H9 (cell line): ENCODE measurements around the gene SEMA7A. TPM values are rescaled to one million over a fixed set of nuclear protein-coding genes. Genes with fewer than 3 reads are reported as not detected.

Source experiments
- DNase-seq: peaks from one replicate; pipeline ENCODE4 v3.0.0-alpha.2; 2017
- H2AFZ ChIP-seq: one replicate; pipeline ENCODE4 v1.6.1; 2013; ENCODE audit warnings: mild to moderate bottlenecking, low read length, control low read depth, moderate library complexity
- H2AK5ac ChIP-seq: 2 replicates; pipeline ENCODE4 v1.6.1; 2013; ENCODE audit warnings: low read length, control low read depth, mixed read lengths; ENCODE audit not compliant: insufficient read length
- H2BK120ac ChIP-seq: one replicate; pipeline ENCODE4 v1.6.1; 2013; ENCODE audit warnings: low read depth, mild to moderate bottlenecking, low read length, control low read depth, inconsistent platforms; ENCODE audit not compliant: poor library complexity, severe bottlenecking
- H2BK12ac ChIP-seq: 2 replicates; pipeline ENCODE4 v1.6.1; 2013; ENCODE audit warnings: low read length, control low read depth, mixed read lengths, low read depth; ENCODE audit not compliant: insufficient read length
- H2BK15ac ChIP-seq: 2 replicates; pipeline ENCODE4 v1.6.1; 2013; ENCODE audit warnings: low read depth, low read length, control low read depth
- H2BK20ac ChIP-seq: one replicate; pipeline ENCODE4 v1.6.1; 2013; ENCODE audit warnings: low read depth, mild to moderate bottlenecking, low read length, control low read depth, inconsistent platforms; ENCODE audit not compliant: poor library complexity, severe bottlenecking
- H2BK5ac ChIP-seq: 2 replicates; pipeline ENCODE4 v1.6.1; 2013; ENCODE audit warnings: low read length, control low read depth, mixed read lengths; ENCODE audit not compliant: insufficient read length
- H3K14ac ChIP-seq: 2 replicates; pipeline ENCODE4 v1.6.1; 2013; ENCODE audit warnings: low read length, control low read depth; ENCODE audit not compliant: insufficient read depth
- H3K18ac ChIP-seq: 2 replicates; pipeline ENCODE4 v1.6.1; 2013; ENCODE audit warnings: low read depth, mild to moderate bottlenecking, mixed read lengths, low read length, control low read depth; ENCODE audit not compliant: insufficient read length
- H3K23ac ChIP-seq: 2 replicates; pipeline ENCODE4 v1.6.1; 2013; ENCODE audit warnings: low read length, control low read depth, mixed read lengths, low read depth; ENCODE audit not compliant: insufficient read length
- H3K23me2 ChIP-seq: 2 replicates; pipeline ENCODE4 v1.6.1; 2013; ENCODE audit warnings: low read depth, mild to moderate bottlenecking, mixed read lengths, low read length, control low read depth; ENCODE audit not compliant: insufficient read length, poor library complexity, severe bottlenecking
- H3K27ac ChIP-seq: 2 replicates; pipeline ENCODE4 v1.5.1; 2013; ENCODE audit warnings: low read length, control low read depth, mixed read lengths, low read depth; ENCODE audit not compliant: insufficient read length
- H3K27me3 ChIP-seq: 2 replicates; pipeline ENCODE4 v1.6.1; 2013; ENCODE audit warnings: low read length, control low read depth, inconsistent platforms; ENCODE audit not compliant: insufficient read depth
- H3K4ac ChIP-seq: 2 replicates; pipeline ENCODE4 v1.6.1; 2013; ENCODE audit warnings: low read depth, mild to moderate bottlenecking, control low read depth, inconsistent platforms, low read length, moderate library complexity
- H3K4me1 ChIP-seq: 2 replicates; pipeline ENCODE4 v1.6.1; 2013; ENCODE audit warnings: low read length, control low read depth, inconsistent platforms; ENCODE audit not compliant: insufficient read depth
- H3K4me2 ChIP-seq: 2 replicates; pipeline ENCODE4 v1.6.1; 2013; ENCODE audit warnings: low read length, control low read depth, mixed read lengths; ENCODE audit not compliant: insufficient read length, insufficient read depth
- H3K56ac ChIP-seq: 2 replicates; pipeline ENCODE4 v1.6.1; 2013; ENCODE audit warnings: low read depth, mild to moderate bottlenecking, mixed read lengths, low read length, control low read depth; ENCODE audit not compliant: insufficient read length
- H3K79me1 ChIP-seq: 2 replicates; pipeline ENCODE4 v1.6.1; 2013; ENCODE audit warnings: low read depth, mild to moderate bottlenecking, moderate library complexity, low read length, control low read depth, inconsistent platforms; ENCODE audit not compliant: insufficient read depth, poor library complexity, severe bottlenecking
- H3K79me2 ChIP-seq: 2 replicates; pipeline ENCODE4 v1.6.1; 2013; ENCODE audit warnings: low read length, control low read depth, inconsistent platforms; ENCODE audit not compliant: insufficient read depth
- H3K9ac ChIP-seq: 2 replicates; pipeline ENCODE4 v1.6.1; 2013; ENCODE audit warnings: low read length, control low read depth, mixed read lengths; ENCODE audit not compliant: insufficient read length; ENCODE audit errors: extremely low read depth
- H3K9me3 ChIP-seq: one replicate; pipeline ENCODE4 v1.6.1; 2013; ENCODE audit warnings: low read depth, low read length, inconsistent platforms; ENCODE audit not compliant: control insufficient read depth
- H3T11ph ChIP-seq: one replicate; pipeline ENCODE4 v1.6.1; 2013; ENCODE audit warnings: mild to moderate bottlenecking, low read length, control low read depth, inconsistent platforms
- H4K20me1 ChIP-seq: one replicate; pipeline ENCODE4 v1.6.1; 2013; ENCODE audit not compliant: control insufficient read depth, insufficient read length, insufficient read depth
- H4K5ac ChIP-seq: 2 replicates; pipeline ENCODE4 v1.6.1; 2013; ENCODE audit warnings: low read depth, mild to moderate bottlenecking, mixed read lengths, low read length, control low read depth; ENCODE audit not compliant: insufficient read length
- H4K8ac ChIP-seq: replicated peaks from 2 replicates; pipeline ENCODE4 v1.6.1; 2013; ENCODE audit warnings: low read length, control low read depth, mixed read lengths, low read depth; ENCODE audit not compliant: insufficient read length
- H4K91ac ChIP-seq: 2 replicates; pipeline ENCODE4 v1.6.1; 2013; ENCODE audit warnings: low read depth, mild to moderate bottlenecking, moderate library complexity, mixed read lengths, low read length, control low read depth; ENCODE audit not compliant: insufficient read length
- H3K27ac Mint-ChIP-seq, 3 experiments: 2 replicates in 2 of 3; 3 replicates in 1 of 3; pipeline ENCODE4 v1.8.0; 2020 to 2021; ENCODE audit warnings: mixed read lengths in 3 of 3, mild to moderate bottlenecking in 1 of 3, moderate library complexity in 1 of 3
- H3K27me3 Mint-ChIP-seq: 2 replicates; pipeline ENCODE4 v1.8.0; 2021; ENCODE audit warnings: low read depth, mild to moderate bottlenecking, moderate library complexity, mixed read lengths
- H3K36me3 Mint-ChIP-seq, 3 experiments: 2 replicates in 2 of 3; 3 replicates in 1 of 3; pipeline ENCODE4 v1.8.0; 2020 to 2021; ENCODE audit warnings: low read depth in 3 of 3, mixed read lengths in 3 of 3; ENCODE audit not compliant: insufficient read depth in 1 of 3
- H3K4me1 Mint-ChIP-seq, 2 experiments: 2 replicates each; pipeline ENCODE4 v1.8.0; 2020; ENCODE audit warnings: mixed read lengths in 2 of 2
- H3K4me3 Mint-ChIP-seq, 2 experiments: 2 replicates in 1 of 2; 3 replicates in 1 of 2; pipeline ENCODE4 v1.8.0; 2020 to 2021; ENCODE audit warnings: mild to moderate bottlenecking in 2 of 2, mixed read lengths in 2 of 2, moderate library complexity in 1 of 2
- H3K9me3 Mint-ChIP-seq, 2 experiments: 2 replicates in 1 of 2; 3 replicates in 1 of 2; pipeline ENCODE4 v1.8.0; 2020; ENCODE audit warnings: mild to moderate bottlenecking in 2 of 2, mixed read lengths in 2 of 2, moderate library complexity in 1 of 2
- WGBS: extraction: QIAGEN DNeasy Blood & Tissue Kit; methylation state at CpG from one replicate; pipeline ENCODE4 v1.1.7; 2013; ENCODE audit warnings: missing lambda C conversion rate, low lambda C conversion rate, mixed read lengths; ENCODE audit not compliant: insufficient read length; ENCODE audit errors: extremely low coverage; 5-methylcytosine and 5-hydroxymethylcytosine counted together
- total RNA-seq: library from RNA; stranded (reverse); gene quantifications from 2 replicates; pipeline ENCODE4 v1.2.1, GENCODE V29; 2021
- TF ChIP-seq, protein P1 (sequence below): fragments of 200-600 bp; sonication (generic); conservative IDR thresholded peaks from 3 replicates; pipeline ENCODE4 v1.8.0; 2021; ENCODE audit warnings: antibody characterized with exemption, mild to moderate bottlenecking

Gene SEMA7A
- total RNA-seq, 1 experiment from 2014 or later: 5.7 TPM

DNA sequence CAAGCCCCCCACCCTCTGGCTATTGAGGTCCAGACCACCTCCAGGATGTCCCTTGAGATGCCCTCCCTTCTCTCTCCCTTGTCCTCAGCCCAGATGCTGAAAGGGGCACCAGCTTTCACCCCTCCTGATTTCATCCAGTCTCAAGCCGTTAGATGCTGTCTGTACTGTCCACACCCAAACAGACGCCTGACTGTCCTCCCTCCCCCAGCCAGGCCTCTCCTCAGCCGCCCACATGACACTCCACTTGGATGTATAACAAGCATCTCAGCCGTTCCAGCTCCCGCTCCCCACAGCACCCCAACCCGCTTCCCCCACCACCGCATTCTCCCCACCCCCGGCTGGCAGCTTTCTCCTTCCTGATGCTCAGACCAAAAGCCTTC is 41.3 kb downstream of the SEMA7A start:
- Histone ChIP-seq H4K91ac (no peak overlapping the region), H4K20me1 (no peaks in the 10 kb centered on the region), H3K9me3 (no peaks in the 10 kb centered on the region), H3K56ac (no peak overlapping the region), H3K18ac (no peak overlapping the region), H2AK5ac (no peak overlapping the region), H3K27me3 (no peaks in the 10 kb centered on the region), H3K23ac (no peak overlapping the region), H2BK20ac (no peak overlapping the region), H2BK15ac (no peak overlapping the region), H2BK120ac (no peak overlapping the region), H3K79me2 (no peaks in the 10 kb centered on the region), H3K79me1 (no peaks in the 10 kb centered on the region), H2BK5ac (no peak overlapping the region), H3K4me1 (no peaks in the 10 kb centered on the region; the same call in 1 of the 2 replicates), H3K23me2 (no peaks in the 10 kb centered on the region), H3K27ac (no peak overlapping the region), H3K4ac (no peak overlapping the region), H3K4me2 (no peak overlapping the region), H3T11ph (no peak overlapping the region), H3K14ac (no peak overlapping the region), H2AFZ (no peak overlapping the region), H4K5ac (no peak overlapping the region), H2BK12ac (no peak overlapping the region), H4K8ac (no peak overlapping the region), H3K9ac (no peak overlapping the region)
- TF ChIP-seq, protein P1, sequence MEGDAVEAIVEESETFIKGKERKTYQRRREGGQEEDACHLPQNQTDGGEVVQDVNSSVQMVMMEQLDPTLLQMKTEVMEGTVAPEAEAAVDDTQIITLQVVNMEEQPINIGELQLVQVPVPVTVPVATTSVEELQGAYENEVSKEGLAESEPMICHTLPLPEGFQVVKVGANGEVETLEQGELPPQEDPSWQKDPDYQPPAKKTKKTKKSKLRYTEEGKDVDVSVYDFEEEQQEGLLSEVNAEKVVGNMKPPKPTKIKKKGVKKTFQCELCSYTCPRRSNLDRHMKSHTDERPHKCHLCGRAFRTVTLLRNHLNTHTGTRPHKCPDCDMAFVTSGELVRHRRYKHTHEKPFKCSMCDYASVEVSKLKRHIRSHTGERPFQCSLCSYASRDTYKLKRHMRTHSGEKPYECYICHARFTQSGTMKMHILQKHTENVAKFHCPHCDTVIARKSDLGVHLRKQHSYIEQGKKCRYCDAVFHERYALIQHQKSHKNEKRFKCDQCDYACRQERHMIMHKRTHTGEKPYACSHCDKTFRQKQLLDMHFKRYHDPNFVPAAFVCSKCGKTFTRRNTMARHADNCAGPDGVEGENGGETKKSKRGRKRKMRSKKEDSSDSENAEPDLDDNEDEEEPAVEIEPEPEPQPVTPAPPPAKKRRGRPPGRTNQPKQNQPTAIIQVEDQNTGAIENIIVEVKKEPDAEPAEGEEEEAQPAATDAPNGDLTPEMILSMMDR: no peak
- no peak overlapping the region for H3K27ac Mint-ChIP-seq
- peaks cover 14 to 25% of the 10 kb centered on the region in 2 experiments for H3K4me1 Mint-ChIP-seq
- H3K27me3 Mint-ChIP-seq: peaks cover 6% of the 10 kb centered on the region
- no peaks in the 10 kb centered on the region; a peak in 1 of 5 replicates for H3K9me3 Mint-ChIP-seq
- H3K4me3 Mint-ChIP-seq: no peak overlapping the region
- no CpG with 5 or more reads among the region's 8 CpGs for WGBS
- no peaks in the 10 kb centered on the region for H3K36me3 Mint-ChIP-seq
- no peak for DNase-seq
